Transverse colon (tissue), 4 donors: ENCODE data around the gene ATP13A5. TPM values are rescaled to one million over a fixed set of nuclear protein-coding genes. Genes with fewer than 3 reads are reported as not detected.

Source experiments
- DNase-seq: peaks from one replicate; pipeline ENCODE4 v3.0.0-alpha.2; 2019
- H3K27ac ChIP-seq, 4 donors: fragments of 200-600 bp; sonication (generic); 2 replicates each; pipeline ENCODE4 v1.5.1; 2016 to 2018; ENCODE audit warnings: inconsistent platforms in 4 of 4
- H3K27me3 ChIP-seq: fragments of 200-600 bp; sonication (generic); 2 replicates; pipeline ENCODE4 v1.5.1; 2017; ENCODE audit warnings: inconsistent platforms
- H3K36me3 ChIP-seq, 4 donors: fragments of 200-600 bp; sonication (generic); 2 replicates each; pipeline ENCODE4 v1.5.1; 2017 to 2019; ENCODE audit warnings: inconsistent platforms in 4 of 4
- H3K4me1 ChIP-seq, 4 donors: fragments of 200-600 bp; sonication (generic); 2 replicates each; pipeline ENCODE4 v1.5.1; 2017 to 2020; ENCODE audit warnings: inconsistent platforms in 4 of 4
- H3K4me3 ChIP-seq, 4 donors: fragments of 200-600 bp; sonication (generic); 1 replicate in 1 of 4; 2 replicates in 3 of 4; pipeline versions ENCODE4 v1.5.1 to v1.6.1; 2017 to 2019; ENCODE audit warnings: inconsistent platforms in 4 of 4
- H3K9me3 ChIP-seq, 2 donors: fragments of 200-600 bp; sonication (generic); 2 replicates each; pipeline ENCODE4 v1.5.1; 2017 to 2019; ENCODE audit warnings: inconsistent platforms in 2 of 2
- EP300 ChIP-seq: sonication (generic); formaldehyde crosslinking; IDR thresholded peaks from one replicate; pipeline ENCODE4 v1.6.1; 2017; ENCODE audit warnings: antibody characterized with exemption, low read depth
- POLR2A ChIP-seq: fragments of 450-650 bp; IDR thresholded peaks from one replicate; pipeline ENCODE4 v1.6.1; 2016; ENCODE audit warnings: antibody characterized with exemption, mild to moderate bottlenecking, moderate library complexity
- POLR2AphosphoS5 ChIP-seq, 3 donors: sonication (generic); formaldehyde crosslinking; IDR thresholded peaks; one replicate each; pipeline ENCODE4 v1.6.1; 2016; ENCODE audit warnings: antibody characterized with exemption in 3 of 3
- WGBS, 2 donors: methylation state at CpG; one replicate each; pipeline ENCODE4 v1.1.5; 2018; ENCODE audit warnings: low coverage in 1 of 2; 5-methylcytosine and 5-hydroxymethylcytosine counted together
- in situ Hi-C, 4 donors: fragments of 200-750 bp; cut with MboI; loops; one replicate each; pipeline versions ENCODE4 v1.15.0 to v1.15.1; 2017; ENCODE audit warnings: low sequenced_read_pairs in 3 of 4, low pct_ligation_motif_present in 1 of 4, low pct_unique_long_range_greater_than_20kb in 1 of 4
- intact Hi-C: fragments of 100-400 bp; cut with DNase I; formaldehyde crosslinking; loops from one replicate; pipeline ENCODE4 v1.15.1; 2023; ENCODE audit warnings: low total_unique reads
- total RNA-seq, 4 donors: library from RNA; depleted of rRNA; stranded (reverse); fragments of >200 nt; gene quantifications; one replicate each; pipeline ENCODE4 v1.1.0, GENCODE V29; 2016
- TF ChIP-seq, protein P1 (sequence below), 5 experiments: fragments of 200-600 bp in 3 of 5; fragments of 450-650 bp in 2 of 5; sonication (generic) in 3 of 5; IDR thresholded peaks; 1 replicate in 2 of 5; 2 replicates in 3 of 5; pipeline ENCODE4 v1.5.1; 2016 to 2017; ENCODE audit warnings: antibody characterized with exemption in 5 of 5, inconsistent platforms in 3 of 5, mild to moderate bottlenecking in 2 of 5, moderate library complexity in 1 of 5

ATP13A5 gene
- total RNA-seq, 4 donors from 2014 or later, result not detected

DNA sequence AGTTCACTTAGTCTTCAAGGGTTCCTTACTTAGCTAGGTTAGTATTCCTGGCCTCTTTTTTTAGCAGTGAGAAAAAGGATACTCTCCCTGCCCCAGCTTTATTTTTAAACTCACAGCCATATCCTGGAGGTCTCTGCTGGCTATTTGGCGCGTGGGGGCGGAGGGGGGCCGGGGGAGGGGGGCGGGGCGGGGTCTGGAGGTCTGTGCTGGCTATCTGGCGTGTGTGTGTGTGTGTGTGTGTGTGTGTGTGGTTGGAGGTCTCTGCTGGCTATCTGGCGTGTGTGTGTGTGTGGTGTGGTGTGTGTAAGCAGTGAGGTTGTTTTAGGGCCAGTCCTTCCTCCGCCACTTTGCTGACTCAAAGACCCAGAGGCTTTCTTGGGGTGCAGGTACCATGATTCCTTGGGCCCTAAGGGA is 138.1 kb downstream of the ATP13A5 start:
- intact Hi-C loops, result no loop called here
- Histone ChIP-seq H3K9me3 (no peaks in the 10 kb centered on the region), H3K4me1 (peaks cover 0 to 13% (median 4%) of the 10 kb centered on the region in 4 donors), H3K36me3 (no peaks in the 10 kb centered on the region), H3K27ac (no peak overlapping the region), H3K27me3 (peaks cover 26% of the 10 kb centered on the region), H3K4me3 (peak overlapping the region in 3 of 4 donors; percentile 28 to 47 (median 39))
- TF ChIP-seq, protein P1, sequence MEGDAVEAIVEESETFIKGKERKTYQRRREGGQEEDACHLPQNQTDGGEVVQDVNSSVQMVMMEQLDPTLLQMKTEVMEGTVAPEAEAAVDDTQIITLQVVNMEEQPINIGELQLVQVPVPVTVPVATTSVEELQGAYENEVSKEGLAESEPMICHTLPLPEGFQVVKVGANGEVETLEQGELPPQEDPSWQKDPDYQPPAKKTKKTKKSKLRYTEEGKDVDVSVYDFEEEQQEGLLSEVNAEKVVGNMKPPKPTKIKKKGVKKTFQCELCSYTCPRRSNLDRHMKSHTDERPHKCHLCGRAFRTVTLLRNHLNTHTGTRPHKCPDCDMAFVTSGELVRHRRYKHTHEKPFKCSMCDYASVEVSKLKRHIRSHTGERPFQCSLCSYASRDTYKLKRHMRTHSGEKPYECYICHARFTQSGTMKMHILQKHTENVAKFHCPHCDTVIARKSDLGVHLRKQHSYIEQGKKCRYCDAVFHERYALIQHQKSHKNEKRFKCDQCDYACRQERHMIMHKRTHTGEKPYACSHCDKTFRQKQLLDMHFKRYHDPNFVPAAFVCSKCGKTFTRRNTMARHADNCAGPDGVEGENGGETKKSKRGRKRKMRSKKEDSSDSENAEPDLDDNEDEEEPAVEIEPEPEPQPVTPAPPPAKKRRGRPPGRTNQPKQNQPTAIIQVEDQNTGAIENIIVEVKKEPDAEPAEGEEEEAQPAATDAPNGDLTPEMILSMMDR (IDR thresholded peaks at IDR 0.05), result no peak
- TF ChIP-seq POLR2A (no peak), EP300 (no peak), POLR2AphosphoS5 (IDR thresholded peaks at IDR 0.05) (no peak)
- WGBS, 2 donors, result 0 to 17% methylated on average over 6 to 9 of the region's 9 CpGs
- DNase-seq, result no peak
- in situ Hi-C loops, result no loop called here

DNA sequence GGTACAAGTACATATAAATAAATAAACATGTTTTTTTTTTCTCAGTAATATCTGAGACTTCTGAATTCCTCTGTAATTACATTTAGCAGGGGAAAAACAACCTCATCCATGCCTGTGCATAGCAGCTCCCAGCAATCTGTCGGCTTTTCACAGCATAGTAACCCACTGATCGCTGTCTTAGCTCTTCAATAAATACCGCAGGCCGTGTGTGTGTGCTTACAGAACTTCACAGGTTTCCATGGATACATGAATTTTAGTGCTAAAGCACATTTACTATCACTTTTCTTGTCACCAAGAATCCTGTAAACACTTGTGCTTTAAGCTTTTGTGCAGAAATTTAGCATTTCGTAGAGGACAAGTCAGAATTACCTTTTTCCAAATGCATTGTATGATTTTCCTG is 141.5 kb downstream of the ATP13A5 start:
- Histone ChIP-seq H3K27ac (no peak overlapping the region), H3K27me3 (peaks cover 11% of the 10 kb centered on the region), H3K4me1 (peaks cover 0 to 13% (median 4%) of the 10 kb centered on the region in 4 donors), H3K4me3 (no peak overlapping the region), H3K9me3 (no peaks in the 10 kb centered on the region), H3K36me3 (no peaks in the 10 kb centered on the region)
- WGBS, 2 donors, result 75 to 84% methylated on average over 5 of the region's 5 CpGs
- TF ChIP-seq POLR2AphosphoS5 (IDR thresholded peaks at IDR 0.05) (no peak), EP300 (no peak), POLR2A (no peak)
- TF ChIP-seq, protein P1 (IDR thresholded peaks at IDR 0.05), result no peak
- intact Hi-C loops (no loop called here), in situ Hi-C loops (no loop called here)
- DNase-seq, result no peak

DNA sequence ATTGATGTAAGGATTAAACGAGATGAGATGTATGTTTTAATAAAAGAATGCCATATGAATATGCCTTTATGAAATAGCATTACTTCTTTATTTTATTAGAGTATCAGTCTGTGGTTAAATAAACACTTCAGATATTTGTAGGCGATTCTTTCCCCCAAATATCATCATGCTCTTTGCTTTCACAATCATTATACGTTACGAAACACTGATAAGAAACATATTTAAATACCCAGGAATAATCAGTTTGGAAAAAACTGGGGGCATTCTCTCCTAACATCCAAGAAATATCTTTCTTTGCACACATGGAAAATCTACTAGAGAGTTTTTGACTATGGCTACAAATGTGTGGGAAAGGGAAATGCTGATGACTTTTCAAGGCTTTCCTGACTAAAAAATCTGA is 142.0 kb downstream of the ATP13A5 start:
- no peaks in the 10 kb centered on the region for H3K9me3 ChIP-seq
- intact Hi-C loops, result no loop called here
- H3K27me3 ChIP-seq, result peaks cover 6% of the 10 kb centered on the region
- H3K36me3 ChIP-seq, result no peaks in the 10 kb centered on the region
- in situ Hi-C loops, result no loop called here
- no peak for TF ChIP-seq POLR2AphosphoS5 (IDR thresholded peaks at IDR 0.05)
- TF ChIP-seq POLR2A, result no peak
- TF ChIP-seq, protein P1 (IDR thresholded peaks at IDR 0.05), result no peak
- TF ChIP-seq EP300, result no peak
- DNase-seq, result no peak
- peaks cover 0 to 12% (median 4%) of the 10 kb centered on the region in 4 donors for H3K4me1 ChIP-seq
- H3K27ac ChIP-seq, result no peak overlapping the region
- WGBS, 2 donors, result 63 to 64% methylated on average over 4 of the region's 4 CpGs
- H3K4me3 ChIP-seq, result no peak overlapping the region

DNA sequence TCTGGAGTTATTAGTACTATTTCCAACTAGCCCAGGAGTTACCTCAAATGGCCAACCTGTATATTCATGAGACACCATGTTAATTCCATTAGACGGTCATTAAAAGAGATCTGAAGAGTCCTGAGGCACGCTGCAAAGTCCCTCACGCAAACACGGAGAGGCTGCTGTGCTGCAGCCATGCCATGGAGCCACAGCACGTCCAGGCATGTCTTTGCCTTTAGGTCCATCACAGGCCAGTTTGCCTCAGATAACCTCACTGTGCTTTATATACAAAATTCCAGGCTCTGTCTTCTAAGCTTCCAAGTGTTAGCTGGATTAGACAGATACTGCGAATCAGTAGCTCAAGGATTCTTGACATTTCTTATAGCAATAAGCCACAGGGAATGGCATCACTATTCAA is 147.4 kb downstream of the ATP13A5 start:
- DNase-seq, result no peak
- in situ Hi-C loops, result no loop called here
- 81 to 87% methylated on average over 6 of the region's 6 CpGs for WGBS, 2 donors

More for the DNA sequence above, 147.4 kb downstream of the ATP13A5 start:
- Histone ChIP-seq H3K9me3 (no peaks in the 10 kb centered on the region), H3K27ac (no peak overlapping the region), H3K27me3 (no peaks in the 10 kb centered on the region), H3K4me3 (no peak overlapping the region), H3K4me1 (no peaks in the 10 kb centered on the region), H3K36me3 (no peaks in the 10 kb centered on the region)
- TF ChIP-seq EP300 (no peak), POLR2AphosphoS5 (IDR thresholded peaks at IDR 0.05) (no peak), POLR2A (no peak)
- TF ChIP-seq, protein P1 (IDR thresholded peaks at IDR 0.05), result no peak
- intact Hi-C loops, result no loop called here
